ENCODE measurements around the gene CEP152.

DNA sequence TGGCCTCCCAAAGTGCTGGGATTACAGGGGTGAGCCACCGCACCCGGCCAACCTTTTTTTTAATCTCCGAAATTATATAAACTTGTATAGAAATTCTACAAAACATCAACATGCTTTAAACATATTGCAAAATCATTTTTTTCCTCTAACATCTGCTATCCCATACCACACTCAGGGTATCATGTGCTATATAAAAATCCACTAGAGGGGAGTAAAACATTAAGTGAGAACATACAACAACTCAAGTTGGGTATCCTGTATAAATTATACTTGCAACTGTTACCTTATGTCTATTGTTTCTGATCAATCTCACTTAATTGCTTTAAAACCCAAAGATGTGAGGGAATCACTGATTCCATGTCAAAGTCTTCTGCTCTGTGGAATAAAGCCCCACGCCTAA lies 93.4 kb downstream of the CEP152 start:
- TF ChIP-seq, protein P1, sequence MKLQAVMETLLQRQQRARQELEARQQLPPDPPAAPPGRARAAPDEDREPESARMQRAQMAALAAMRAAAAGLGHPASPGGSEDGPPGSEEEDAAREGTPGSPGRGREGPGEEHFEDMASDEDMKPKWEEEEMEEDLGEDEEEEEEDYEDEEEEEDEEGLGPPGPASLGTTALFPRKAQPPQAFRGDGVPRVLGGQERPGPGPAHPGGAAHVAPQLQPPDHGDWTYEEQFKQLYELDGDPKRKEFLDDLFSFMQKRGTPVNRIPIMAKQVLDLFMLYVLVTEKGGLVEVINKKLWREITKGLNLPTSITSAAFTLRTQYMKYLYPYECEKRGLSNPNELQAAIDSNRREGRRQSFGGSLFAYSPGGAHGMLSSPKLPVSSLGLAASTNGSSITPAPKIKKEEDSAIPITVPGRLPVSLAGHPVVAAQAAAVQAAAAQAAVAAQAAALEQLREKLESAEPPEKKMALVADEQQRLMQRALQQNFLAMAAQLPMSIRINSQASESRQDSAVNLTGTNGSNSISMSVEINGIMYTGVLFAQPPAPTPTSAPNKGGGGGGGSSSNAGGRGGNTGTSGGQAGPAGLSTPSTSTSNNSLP (IDR thresholded peaks at IDR 0.05; ENCODE audit: low read depth, low read length): no peak
- TF ChIP-seq KDM5A (IDR thresholded peaks at IDR 0.05; ENCODE audit: borderline replicate concordance, low read length): no peak
- no peak for TF ChIP-seq ZNF775 (CRISPR knock-in tag; IDR thresholded peaks at IDR 0.05; ENCODE audit: borderline replicate concordance)
- TF ChIP-seq NFRKB (IDR thresholded peaks at IDR 0.05): no peak
- TF ChIP-seq POLR2A (IDR thresholded peaks at IDR 0.05; ENCODE audit: insufficient read depth in 1 of 2, low read depth in 2 of 2, low read length in 2 of 2): no peak
